Cardiac muscle cell (in vitro differentiated cells and primary cell): ENCODE measurements around the gene GPR87. TPM values are rescaled to one million over a fixed set of nuclear protein-coding genes. Genes with fewer than 3 reads are reported as not detected.
A peak's percentile ranks its signal among the peaks of the same experiment; 100 is the strongest.

ENCODE experiments used
- DNase-seq, 2 donors: peaks; one replicate each; pipeline versions ENCODE4 v3.0.0 to v3.0.0-alpha.2; 2010 to 2017; ENCODE audit warnings: low read depth in 1 of 2, low spot score in 1 of 2
- H3K27ac ChIP-seq: fragments of 200-600 bp; sonication (generic); 2 replicates; pipeline ENCODE4 v1.5.1; 2016
- H3K27me3 ChIP-seq: fragments of 200-600 bp; sonication (generic); 2 replicates; pipeline ENCODE4 v1.6.0; 2016; ENCODE audit warnings: control low read depth
- H3K36me3 ChIP-seq: fragments of 200-600 bp; sonication (generic); 2 replicates; pipeline ENCODE4 v1.5.1; 2016; ENCODE audit warnings: control low read depth
- H3K4me1 ChIP-seq: fragments of 200-600 bp; sonication (generic); 2 replicates; pipeline ENCODE4 v1.8.1; 2017; ENCODE audit warnings: low read depth, mild to moderate bottlenecking, mixed run types
- H3K4me3 ChIP-seq: fragments of 200-600 bp; sonication (generic); 2 replicates; pipeline ENCODE4 v1.5.1; 2016; ENCODE audit warnings: mild to moderate bottlenecking
- H3K9me3 ChIP-seq: fragments of 200-600 bp; sonication (generic); 2 replicates; pipeline ENCODE4 v1.5.1; 2017; ENCODE audit warnings: low read depth, mild to moderate bottlenecking, control low read depth
- CTCF ChIP-seq: IDR thresholded peaks from 2 replicates; pipeline ENCODE4 v1.5.1; 2012; ENCODE audit warnings: low read depth, mild to moderate bottlenecking, low read length
- polyA plus RNA-seq: library from polyadenylated mRNA; unstranded; fragments of >200 nt; fragmentation: Nextera tagmentation; extraction: Ambion mirVana; gene quantifications from 2 replicates; pipeline ENCODE4 v1.2.1, GENCODE V29; 2016
- total RNA-seq: library from RNA; depleted of rRNA; stranded (reverse); fragments of >200 nt; gene quantifications from 2 replicates; pipeline ENCODE4 v1.2.3, GENCODE V29; 2016

Gene GPR87
- total and polyA plus RNA-seq, 2 experiments from 2014 or later = not detected

GRCh38 chr3:151307583-151308488, 8.8 kb downstream of the GPR87 start:
- Histone ChIP-seq H3K27ac (no peak overlapping the region), H3K36me3 (no peaks in the 10 kb centered on the region), H3K4me3 (no peak overlapping the region), H3K4me1 (peaks cover 3% of the 10 kb centered on the region), H3K9me3 (no peaks in the 10 kb centered on the region), H3K27me3 (no peaks in the 10 kb centered on the region)
- no peak for TF ChIP-seq CTCF
- DNase-seq = no peak

GRCh38 chr3:151307131-151307530, 9.5 kb downstream of the GPR87 start:
- Histone ChIP-seq H3K4me3 (no peak overlapping the region), H3K4me1 (peaks cover under 1% of the 10 kb centered on the region), H3K27me3 (no peaks in the 10 kb centered on the region), H3K36me3 (no peaks in the 10 kb centered on the region), H3K9me3 (no peaks in the 10 kb centered on the region), H3K27ac (no peak overlapping the region)
- no peak for TF ChIP-seq CTCF
- DNase-seq = no peak

- Histone ChIP-seq H3K36me3 (no peaks in the 10 kb centered on the region), H3K4me3 (no peak overlapping the region), H3K9me3 (no peaks in the 10 kb centered on the region), H3K27ac (no peak overlapping the region), H3K27me3 (no peaks in the 10 kb centered on the region), H3K4me1 (no peaks in the 10 kb centered on the region)
- no peak for DNase-seq
- TF ChIP-seq CTCF = no peak
Measured at GRCh38 chr3:151306168-151306810, 10.3 kb downstream of the GPR87 start.

- no peak for DNase-seq
- Histone ChIP-seq H3K4me1 (no peaks in the 10 kb centered on the region), H3K4me3 (no peak overlapping the region), H3K27me3 (no peaks in the 10 kb centered on the region), H3K27ac (no peak overlapping the region), H3K36me3 (no peaks in the 10 kb centered on the region), H3K9me3 (no peaks in the 10 kb centered on the region)
- TF ChIP-seq CTCF = no peak
Measured at GRCh38 chr3:151305775-151306151, 10.9 kb downstream of the GPR87 start.

- TF ChIP-seq CTCF = peak; percentile 32
- Histone ChIP-seq H3K4me1 (no peaks in the 10 kb centered on the region), H3K36me3 (no peaks in the 10 kb centered on the region), H3K4me3 (no peak overlapping the region), H3K27ac (no peak overlapping the region), H3K9me3 (no peaks in the 10 kb centered on the region), H3K27me3 (no peaks in the 10 kb centered on the region)
- peak in 1 of 2 donors; percentile 98 for DNase-seq
Measured at GRCh38 chr3:151305060-151305774, 11.4 kb downstream of the GPR87 start.
